HEK293 (cell line): Measurements from ENCODE around the gene TSHZ3.

Source experiments
- BCL11B ChIP-seq: fragments of 450-650 bp; formaldehyde crosslinking; IDR thresholded peaks from 2 replicates; pipeline ENCODE4 v1.5.1; 2016; ENCODE audit warnings: low read depth, missing biosample characterization, missing genetic modification characterization
- GLIS2 ChIP-seq: fragments of 450-650 bp; formaldehyde crosslinking; IDR thresholded peaks from 2 replicates; pipeline ENCODE4 v1.5.1; 2016; ENCODE audit warnings: missing biosample characterization, missing genetic modification characterization
- KLF8 ChIP-seq: fragments of 450-650 bp; formaldehyde crosslinking; IDR thresholded peaks from 2 replicates; pipeline ENCODE4 v1.5.1; 2016; ENCODE audit warnings: missing biosample characterization, missing genetic modification characterization
- OVOL3 ChIP-seq: fragments of 450-650 bp; formaldehyde crosslinking; IDR thresholded peaks from 2 replicates; pipeline ENCODE4 v1.5.1; 2016; ENCODE audit warnings: missing biosample characterization, missing genetic modification characterization
- SP2 ChIP-seq: fragments of 450-650 bp; formaldehyde crosslinking; IDR thresholded peaks from 2 replicates; pipeline ENCODE4 v1.5.1; 2016; ENCODE audit warnings: missing biosample characterization, missing genetic modification characterization
- SP3 ChIP-seq: fragments of 450-650 bp; formaldehyde crosslinking; IDR thresholded peaks from 2 replicates; pipeline ENCODE4 v1.5.1; 2016; ENCODE audit warnings: missing biosample characterization, missing genetic modification characterization
- SP7 ChIP-seq: fragments of 450-650 bp; formaldehyde crosslinking; IDR thresholded peaks from 2 replicates; pipeline ENCODE4 v1.5.1; 2016; ENCODE audit warnings: missing biosample characterization, missing genetic modification characterization
- ZBTB17 ChIP-seq: fragments of 450-650 bp; formaldehyde crosslinking; IDR thresholded peaks from 2 replicates; pipeline ENCODE4 v1.5.1; 2016; ENCODE audit warnings: missing biosample characterization, missing genetic modification characterization
- ZBTB48 ChIP-seq: fragments of 450-650 bp; formaldehyde crosslinking; IDR thresholded peaks from 2 replicates; pipeline ENCODE4 v1.5.1; 2016; ENCODE audit warnings: missing biosample characterization, missing genetic modification characterization
- ZFP41 ChIP-seq: fragments of 450-650 bp; formaldehyde crosslinking; IDR thresholded peaks from 2 replicates; pipeline ENCODE4 v1.5.1; 2016; ENCODE audit warnings: missing biosample characterization, missing genetic modification characterization, borderline replicate concordance
- ZNF10 ChIP-seq: fragments of 450-650 bp; formaldehyde crosslinking; IDR thresholded peaks from 2 replicates; pipeline ENCODE4 v1.5.1; 2017; ENCODE audit warnings: missing biosample characterization, missing genetic modification characterization
- ZNF169 ChIP-seq: fragments of 450-650 bp; formaldehyde crosslinking; IDR thresholded peaks from 2 replicates; pipeline ENCODE4 v1.5.1; 2016; ENCODE audit warnings: missing biosample characterization, missing genetic modification characterization
- ZNF223 ChIP-seq: fragments of 450-650 bp; formaldehyde crosslinking; IDR thresholded peaks from 2 replicates; pipeline ENCODE4 v1.5.1; 2016; ENCODE audit warnings: missing biosample characterization, missing genetic modification characterization
- ZNF335 ChIP-seq: fragments of 450-650 bp; formaldehyde crosslinking; conservative IDR thresholded peaks from 2 replicates; pipeline ENCODE4 v1.5.1; 2016; ENCODE audit warnings: missing biosample characterization, missing genetic modification characterization
- ZNF366 ChIP-seq: fragments of 450-650 bp; formaldehyde crosslinking; conservative IDR thresholded peaks from 2 replicates; pipeline ENCODE4 v1.5.1; 2016; ENCODE audit warnings: missing biosample characterization, missing genetic modification characterization
- ZNF433 ChIP-seq: fragments of 450-650 bp; formaldehyde crosslinking; IDR thresholded peaks from 2 replicates; pipeline ENCODE4 v1.5.1; 2016; ENCODE audit warnings: missing biosample characterization, missing genetic modification characterization, low read depth
- ZNF561 ChIP-seq: fragments of 450-650 bp; IDR thresholded peaks from 2 replicates; pipeline ENCODE4 v1.5.1; 2018; ENCODE audit warnings: missing biosample characterization, missing genetic modification characterization, borderline replicate concordance
- ZNF571 ChIP-seq: fragments of 450-650 bp; formaldehyde crosslinking; IDR thresholded peaks from 2 replicates; pipeline ENCODE4 v1.5.0; 2017; ENCODE audit warnings: missing biosample characterization, missing genetic modification characterization
- ZNF596 ChIP-seq: fragments of 450-650 bp; IDR thresholded peaks from 2 replicates; pipeline ENCODE4 v1.5.0; 2018; ENCODE audit warnings: missing biosample characterization, mild to moderate bottlenecking, missing genetic modification characterization, moderate library complexity
- ZNF610 ChIP-seq: fragments of 450-650 bp; formaldehyde crosslinking; IDR thresholded peaks from 2 replicates; pipeline ENCODE4 v1.5.1; 2016; ENCODE audit warnings: missing biosample characterization, missing genetic modification characterization, borderline replicate concordance
- ZNF658 ChIP-seq: fragments of 450-650 bp; formaldehyde crosslinking; IDR thresholded peaks from 2 replicates; pipeline ENCODE4; 2016; ENCODE audit warnings: missing biosample characterization, missing genetic modification characterization
- ZNF660 ChIP-seq: fragments of 450-650 bp; IDR thresholded peaks from 2 replicates; pipeline ENCODE4 v1.5.1; 2018; ENCODE audit warnings: missing biosample characterization, mild to moderate bottlenecking, missing genetic modification characterization
- ZNF837 ChIP-seq: fragments of 450-650 bp; formaldehyde crosslinking; IDR thresholded peaks from 2 replicates; pipeline ENCODE4 v1.5.1; 2016; ENCODE audit warnings: missing biosample characterization, missing genetic modification characterization
- ZSCAN16 ChIP-seq: fragments of 450-650 bp; formaldehyde crosslinking; IDR thresholded peaks from 2 replicates; pipeline ENCODE4 v1.5.1; 2016; ENCODE audit warnings: missing biosample characterization, missing genetic modification characterization
- TF ChIP-seq, protein P1 (sequence below): fragments of 450-650 bp; formaldehyde crosslinking; IDR thresholded peaks from 2 replicates; pipeline ENCODE4 v1.5.1; 2016; ENCODE audit warnings: missing biosample characterization, missing genetic modification characterization
- TF ChIP-seq, protein P2 (sequence below): fragments of 450-650 bp; IDR thresholded peaks from 2 replicates; pipeline ENCODE4 v1.5.1; 2018; ENCODE audit warnings: missing biosample characterization, mild to moderate bottlenecking, missing genetic modification characterization
- TF ChIP-seq, protein P3 (sequence below): fragments of 450-650 bp; formaldehyde crosslinking; IDR thresholded peaks from 2 replicates; pipeline ENCODE4 v1.5.1; 2017; ENCODE audit warnings: missing biosample characterization, mild to moderate bottlenecking, missing genetic modification characterization, moderate library complexity
- TF ChIP-seq, protein P4 (sequence below): fragments of 450-650 bp; formaldehyde crosslinking; IDR thresholded peaks from 2 replicates; pipeline ENCODE4 v1.5.1; 2016; ENCODE audit warnings: missing biosample characterization, missing genetic modification characterization
- TF ChIP-seq, protein P5 (sequence below): fragments of 450-650 bp; formaldehyde crosslinking; conservative IDR thresholded peaks from 2 replicates; pipeline ENCODE4 v1.5.1; 2016; ENCODE audit warnings: low read depth, missing biosample characterization, missing genetic modification characterization
- TF ChIP-seq, protein P6 (sequence below): fragments of 450-650 bp; formaldehyde crosslinking; IDR thresholded peaks from 2 replicates; pipeline ENCODE4 v1.5.1; 2017; ENCODE audit warnings: missing biosample characterization, missing genetic modification characterization

Gene TSHZ3

DNA sequence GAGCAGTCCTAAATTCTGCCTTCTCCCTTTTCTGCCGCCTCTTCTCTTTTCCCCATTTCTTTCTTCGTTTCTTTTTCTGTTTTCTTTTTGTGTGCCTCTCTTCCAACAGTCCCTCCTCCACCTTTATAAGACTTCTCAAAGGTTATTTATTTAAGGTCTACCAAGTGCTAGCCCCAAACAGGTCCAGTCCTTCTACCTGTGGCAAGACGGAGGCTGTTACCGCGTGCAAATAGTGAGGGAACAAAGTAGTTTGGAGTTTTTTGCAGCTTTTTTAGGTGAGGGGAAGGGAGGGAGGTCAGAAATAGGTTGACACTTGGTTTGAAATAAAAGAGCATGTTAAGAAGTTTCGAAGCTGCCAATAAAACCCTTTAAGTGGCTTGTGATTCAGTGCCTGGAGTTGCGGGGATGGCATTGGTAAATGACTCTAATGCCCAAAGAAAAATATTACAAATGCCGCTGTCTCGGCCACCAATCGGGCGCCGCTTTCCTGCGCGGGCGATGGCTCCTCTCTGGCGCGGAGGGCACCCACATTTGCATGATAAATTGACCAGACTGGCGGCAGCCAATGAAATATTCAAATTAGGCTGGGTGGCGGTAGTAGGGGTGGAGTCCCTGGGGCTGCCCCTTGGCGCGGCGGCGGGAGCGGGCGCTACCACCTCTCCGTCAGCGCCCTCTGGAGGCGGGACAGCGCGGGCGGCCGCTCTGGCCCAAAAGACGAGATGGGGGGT lies 7.5 kb upstream of the TSHZ3 start (continued):
- TF ChIP-seq ZBTB48 (tag by site-specific recombination) (peak; percentile 31; the same call in 1 of the 2 replicates), ZNF335 (tag by site-specific recombination) (peak; percentile 95), ZNF571 (tag by site-specific recombination) (no peak), GLIS2 (peak; percentile 97), ZBTB17 (tag by site-specific recombination) (0 out of 2 replicates have a peak, but pooled peaks have one; percentile 25), ZNF837 (tag by site-specific recombination) (no peak), ZNF610 (tag by site-specific recombination) (0 out of 2 replicates have a peak, but pooled peaks have one; percentile 25), ZNF561 (tag by site-specific recombination) (peak; percentile 91; the same call in 1 of the 2 replicates), ZNF596 (tag by site-specific recombination) (no peak), ZNF223 (tag by site-specific recombination) (no peak), ZNF660 (tag by site-specific recombination) (peak; percentile 70), ZSCAN16 (tag by site-specific recombination) (no peak), ZFP41 (no peak), BCL11B (no peak), SP7 (peak; percentile 49), ZNF433 (tag by site-specific recombination) (no peak), SP3 (tag by site-specific recombination) (0 out of 2 replicates have a peak, but pooled peaks have one; percentile 37), SP2 (peak; percentile 78), ZNF366 (0 out of 2 replicates have a peak, but pooled peaks have one; percentile 28), ZNF10 (0 out of 2 replicates have a peak, but pooled peaks have one; percentile 41), KLF8 (tag by site-specific recombination) (0 out of 2 replicates have a peak, but pooled peaks have one; percentile 51), ZNF658 (tag by site-specific recombination) (no peak), ZNF169 (tag by site-specific recombination) (no peak), OVOL3 (tag by site-specific recombination) (no peak)
- TF ChIP-seq, protein P1, sequence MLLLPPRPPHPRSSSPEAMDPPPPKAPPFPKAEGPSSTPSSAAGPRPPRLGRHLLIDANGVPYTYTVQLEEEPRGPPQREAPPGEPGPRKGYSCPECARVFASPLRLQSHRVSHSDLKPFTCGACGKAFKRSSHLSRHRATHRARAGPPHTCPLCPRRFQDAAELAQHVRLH (tag by site-specific recombination) = peak; percentile 89
- TF ChIP-seq, protein P2, sequence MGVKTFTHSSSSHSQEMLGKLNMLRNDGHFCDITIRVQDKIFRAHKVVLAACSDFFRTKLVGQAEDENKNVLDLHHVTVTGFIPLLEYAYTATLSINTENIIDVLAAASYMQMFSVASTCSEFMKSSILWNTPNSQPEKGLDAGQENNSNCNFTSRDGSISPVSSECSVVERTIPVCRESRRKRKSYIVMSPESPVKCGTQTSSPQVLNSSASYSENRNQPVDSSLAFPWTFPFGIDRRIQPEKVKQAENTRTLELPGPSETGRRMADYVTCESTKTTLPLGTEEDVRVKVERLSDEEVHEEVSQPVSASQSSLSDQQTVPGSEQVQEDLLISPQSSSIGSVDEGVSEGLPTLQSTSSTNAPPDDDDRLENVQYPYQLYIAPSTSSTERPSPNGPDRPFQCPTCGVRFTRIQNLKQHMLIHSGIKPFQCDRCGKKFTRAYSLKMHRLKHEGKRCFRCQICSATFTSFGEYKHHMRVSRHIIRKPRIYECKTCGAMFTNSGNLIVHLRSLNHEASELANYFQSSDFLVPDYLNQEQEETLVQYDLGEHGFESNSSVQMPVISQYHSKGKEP (tag by site-specific recombination) = no peak
- TF ChIP-seq, protein P3, sequence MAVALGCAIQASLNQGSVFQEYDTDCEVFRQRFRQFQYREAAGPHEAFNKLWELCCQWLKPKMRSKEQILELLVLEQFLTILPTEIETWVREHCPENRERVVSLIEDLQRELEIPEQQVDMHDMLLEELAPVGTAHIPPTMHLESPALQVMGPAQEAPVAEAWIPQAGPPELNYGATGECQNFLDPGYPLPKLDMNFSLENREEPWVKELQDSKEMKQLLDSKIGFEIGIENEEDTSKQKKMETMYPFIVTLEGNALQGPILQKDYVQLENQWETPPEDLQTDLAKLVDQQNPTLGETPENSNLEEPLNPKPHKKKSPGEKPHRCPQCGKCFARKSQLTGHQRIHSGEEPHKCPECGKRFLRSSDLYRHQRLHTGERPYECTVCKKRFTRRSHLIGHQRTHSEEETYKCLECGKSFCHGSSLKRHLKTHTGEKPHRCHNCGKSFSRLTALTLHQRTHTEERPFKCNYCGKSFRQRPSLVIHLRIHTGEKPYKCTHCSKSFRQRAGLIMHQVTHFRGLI (tag by site-specific recombination) = no peak; the same call in 1 of the 2 replicates
- TF ChIP-seq, protein P4, sequence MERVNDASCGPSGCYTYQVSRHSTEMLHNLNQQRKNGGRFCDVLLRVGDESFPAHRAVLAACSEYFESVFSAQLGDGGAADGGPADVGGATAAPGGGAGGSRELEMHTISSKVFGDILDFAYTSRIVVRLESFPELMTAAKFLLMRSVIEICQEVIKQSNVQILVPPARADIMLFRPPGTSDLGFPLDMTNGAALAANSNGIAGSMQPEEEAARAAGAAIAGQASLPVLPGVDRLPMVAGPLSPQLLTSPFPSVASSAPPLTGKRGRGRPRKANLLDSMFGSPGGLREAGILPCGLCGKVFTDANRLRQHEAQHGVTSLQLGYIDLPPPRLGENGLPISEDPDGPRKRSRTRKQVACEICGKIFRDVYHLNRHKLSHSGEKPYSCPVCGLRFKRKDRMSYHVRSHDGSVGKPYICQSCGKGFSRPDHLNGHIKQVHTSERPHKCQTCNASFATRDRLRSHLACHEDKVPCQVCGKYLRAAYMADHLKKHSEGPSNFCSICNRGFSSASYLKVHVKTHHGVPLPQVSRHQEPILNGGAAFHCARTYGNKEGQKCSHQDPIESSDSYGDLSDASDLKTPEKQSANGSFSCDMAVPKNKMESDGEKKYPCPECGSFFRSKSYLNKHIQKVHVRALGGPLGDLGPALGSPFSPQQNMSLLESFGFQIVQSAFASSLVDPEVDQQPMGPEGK (tag by site-specific recombination) = peak; percentile 92
- TF ChIP-seq, protein P5, sequence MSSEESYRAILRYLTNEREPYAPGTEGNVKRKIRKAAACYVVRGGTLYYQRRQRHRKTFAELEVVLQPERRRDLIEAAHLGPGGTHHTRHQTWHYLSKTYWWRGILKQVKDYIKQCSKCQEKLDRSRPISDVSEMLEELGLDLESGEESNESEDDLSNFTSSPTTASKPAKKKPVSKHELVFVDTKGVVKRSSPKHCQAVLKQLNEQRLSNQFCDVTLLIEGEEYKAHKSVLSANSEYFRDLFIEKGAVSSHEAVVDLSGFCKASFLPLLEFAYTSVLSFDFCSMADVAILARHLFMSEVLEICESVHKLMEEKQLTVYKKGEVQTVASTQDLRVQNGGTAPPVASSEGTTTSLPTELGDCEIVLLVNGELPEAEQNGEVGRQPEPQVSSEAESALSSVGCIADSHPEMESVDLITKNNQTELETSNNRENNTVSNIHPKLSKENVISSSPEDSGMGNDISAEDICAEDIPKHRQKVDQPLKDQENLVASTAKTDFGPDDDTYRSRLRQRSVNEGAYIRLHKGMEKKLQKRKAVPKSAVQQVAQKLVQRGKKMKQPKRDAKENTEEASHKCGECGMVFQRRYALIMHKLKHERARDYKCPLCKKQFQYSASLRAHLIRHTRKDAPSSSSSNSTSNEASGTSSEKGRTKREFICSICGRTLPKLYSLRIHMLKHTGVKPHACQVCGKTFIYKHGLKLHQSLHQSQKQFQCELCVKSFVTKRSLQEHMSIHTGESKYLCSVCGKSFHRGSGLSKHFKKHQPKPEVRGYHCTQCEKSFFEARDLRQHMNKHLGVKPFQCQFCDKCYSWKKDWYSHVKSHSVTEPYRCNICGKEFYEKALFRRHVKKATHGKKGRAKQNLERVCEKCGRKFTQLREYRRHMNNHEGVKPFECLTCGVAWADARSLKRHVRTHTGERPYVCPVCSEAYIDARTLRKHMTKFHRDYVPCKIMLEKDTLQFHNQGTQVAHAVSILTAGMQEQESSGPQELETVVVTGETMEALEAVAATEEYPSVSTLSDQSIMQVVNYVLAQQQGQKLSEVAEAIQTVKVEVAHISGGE (tag by site-specific recombination) = 0 out of 2 replicates have a peak, but pooled peaks have one; percentile 17
- TF ChIP-seq, protein P6, sequence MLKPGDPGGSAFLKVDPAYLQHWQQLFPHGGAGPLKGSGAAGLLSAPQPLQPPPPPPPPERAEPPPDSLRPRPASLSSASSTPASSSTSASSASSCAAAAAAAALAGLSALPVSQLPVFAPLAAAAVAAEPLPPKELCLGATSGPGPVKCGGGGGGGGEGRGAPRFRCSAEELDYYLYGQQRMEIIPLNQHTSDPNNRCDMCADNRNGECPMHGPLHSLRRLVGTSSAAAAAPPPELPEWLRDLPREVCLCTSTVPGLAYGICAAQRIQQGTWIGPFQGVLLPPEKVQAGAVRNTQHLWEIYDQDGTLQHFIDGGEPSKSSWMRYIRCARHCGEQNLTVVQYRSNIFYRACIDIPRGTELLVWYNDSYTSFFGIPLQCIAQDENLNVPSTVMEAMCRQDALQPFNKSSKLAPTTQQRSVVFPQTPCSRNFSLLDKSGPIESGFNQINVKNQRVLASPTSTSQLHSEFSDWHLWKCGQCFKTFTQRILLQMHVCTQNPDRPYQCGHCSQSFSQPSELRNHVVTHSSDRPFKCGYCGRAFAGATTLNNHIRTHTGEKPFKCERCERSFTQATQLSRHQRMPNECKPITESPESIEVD (tag by site-specific recombination) = no peak
